Measurements from ENCODE around the gene ACSS3. TPM values are rescaled to one million over a fixed set of nuclear protein-coding genes. Genes with fewer than 3 reads are reported as not detected.

The ACSS3 gene
- total RNA-seq, 1 donor from 2014 or later, result 14.6 TPM

- Histone ChIP-seq H3K36me3 (ENCODE audit: control insufficient read depth in 3 of 3, insufficient read depth in 3 of 3, low read length in 3 of 3) (peaks cover 0 to 14% (median 0%) of the 10 kb centered on the region in 3 donors), H3K9ac (ENCODE audit: low read depth in 1 of 3, low read length in 3 of 3) (no peak overlapping the region), H3K4me1 (ENCODE audit: control insufficient read depth in 3 of 3, insufficient read depth in 3 of 3, low read length in 3 of 3) (no peaks in the 10 kb centered on the region), H3K27me3 (ENCODE audit: control insufficient read depth in 3 of 3, insufficient read depth in 3 of 3, low read length in 3 of 3) (no peaks in the 10 kb centered on the region), H3K9me3 (ENCODE audit: control insufficient read depth in 3 of 3, low read length in 3 of 3) (no peaks in the 10 kb centered on the region), H3K27ac (ENCODE audit: low read depth, low read length) (no peak overlapping the region), H3K4me3 (ENCODE audit: low read length in 3 of 3) (no peak overlapping the region)
Measured at GRCh38 chr12:81162391-81163136, 84.7 kb downstream of the ACSS3 start.

DNA sequence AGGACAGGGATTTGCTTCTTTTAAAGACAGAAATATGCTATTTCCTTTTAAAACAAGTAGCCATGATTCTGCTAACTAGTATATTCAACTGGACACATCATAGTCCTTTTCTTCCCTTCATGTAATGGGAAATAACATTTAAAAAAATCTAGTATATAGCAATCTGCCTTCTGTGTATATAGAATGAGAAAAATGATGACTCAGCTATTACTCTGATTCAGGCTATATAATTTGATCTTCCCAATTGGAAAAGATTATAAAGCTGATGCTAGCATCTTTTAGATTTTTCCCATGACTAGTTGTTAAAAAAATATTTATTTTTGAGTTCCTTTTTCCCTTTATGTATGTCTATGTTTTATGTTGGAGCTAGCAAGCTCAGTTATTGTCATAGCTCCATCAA is 86.9 kb downstream of the ACSS3 start:
- peaks cover 0 to 8% (median 0%) of the 10 kb centered on the region in 3 donors for H3K36me3 ChIP-seq (ENCODE audit: control insufficient read depth in 3 of 3, insufficient read depth in 3 of 3, low read length in 3 of 3)
- H3K4me1 ChIP-seq (ENCODE audit: control insufficient read depth in 3 of 3, insufficient read depth in 3 of 3, low read length in 3 of 3), result no peaks in the 10 kb centered on the region
- H3K9ac ChIP-seq (ENCODE audit: low read depth in 1 of 3, low read length in 3 of 3), result no peak overlapping the region
- no peak overlapping the region for H3K4me3 ChIP-seq (ENCODE audit: low read length in 3 of 3)
- H3K27ac ChIP-seq (ENCODE audit: low read depth, low read length), result no peak overlapping the region
- H3K9me3 ChIP-seq (ENCODE audit: control insufficient read depth in 3 of 3, low read length in 3 of 3), result no peaks in the 10 kb centered on the region
- H3K27me3 ChIP-seq (ENCODE audit: control insufficient read depth in 3 of 3, insufficient read depth in 3 of 3, low read length in 3 of 3), result no peaks in the 10 kb centered on the region

GRCh38 chr12:81166790-81167189 is 88.9 kb downstream of the ACSS3 start:
- Histone ChIP-seq H3K36me3 (ENCODE audit: control insufficient read depth in 3 of 3, insufficient read depth in 3 of 3, low read length in 3 of 3) (peaks cover 0 to 6% (median 0%) of the 10 kb centered on the region in 3 donors), H3K27ac (ENCODE audit: low read depth, low read length) (no peak overlapping the region), H3K4me1 (ENCODE audit: control insufficient read depth in 3 of 3, insufficient read depth in 3 of 3, low read length in 3 of 3) (no peaks in the 10 kb centered on the region), H3K9ac (ENCODE audit: low read depth in 1 of 3, low read length in 3 of 3) (no peak overlapping the region), H3K9me3 (ENCODE audit: control insufficient read depth in 3 of 3, low read length in 3 of 3) (no peaks in the 10 kb centered on the region), H3K4me3 (ENCODE audit: low read length in 3 of 3) (no peak overlapping the region), H3K27me3 (ENCODE audit: control insufficient read depth in 3 of 3, insufficient read depth in 3 of 3, low read length in 3 of 3) (no peaks in the 10 kb centered on the region)

DNA sequence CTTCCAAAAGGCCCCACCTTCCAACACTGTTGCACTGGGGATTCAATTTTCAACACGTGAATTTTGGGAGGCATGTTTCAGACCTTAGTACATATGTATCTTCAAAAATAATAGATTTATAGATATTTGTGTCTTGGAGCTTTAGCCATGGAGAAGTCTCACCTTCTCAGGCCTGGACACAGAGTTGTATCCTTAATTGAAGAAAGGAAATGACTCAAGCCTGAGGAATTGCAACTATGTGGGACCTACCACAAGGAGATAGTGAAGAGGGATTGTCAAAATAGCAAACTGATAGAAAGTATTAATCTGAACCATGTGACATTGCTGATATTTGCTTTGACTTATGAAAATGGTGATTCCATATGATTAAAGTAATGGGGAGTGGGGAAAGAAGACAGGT is 89.8 kb downstream of the ACSS3 start:
- Histone ChIP-seq H3K27me3 (ENCODE audit: control insufficient read depth in 3 of 3, insufficient read depth in 3 of 3, low read length in 3 of 3) (no peaks in the 10 kb centered on the region), H3K4me3 (ENCODE audit: low read length in 3 of 3) (no peak overlapping the region), H3K36me3 (ENCODE audit: control insufficient read depth in 3 of 3, insufficient read depth in 3 of 3, low read length in 3 of 3) (no peaks in the 10 kb centered on the region), H3K9me3 (ENCODE audit: control insufficient read depth in 3 of 3, low read length in 3 of 3) (no peaks in the 10 kb centered on the region), H3K4me1 (ENCODE audit: control insufficient read depth in 3 of 3, insufficient read depth in 3 of 3, low read length in 3 of 3) (no peaks in the 10 kb centered on the region), H3K27ac (ENCODE audit: low read depth, low read length) (no peak overlapping the region), H3K9ac (ENCODE audit: low read depth in 1 of 3, low read length in 3 of 3) (no peak overlapping the region)

DNA sequence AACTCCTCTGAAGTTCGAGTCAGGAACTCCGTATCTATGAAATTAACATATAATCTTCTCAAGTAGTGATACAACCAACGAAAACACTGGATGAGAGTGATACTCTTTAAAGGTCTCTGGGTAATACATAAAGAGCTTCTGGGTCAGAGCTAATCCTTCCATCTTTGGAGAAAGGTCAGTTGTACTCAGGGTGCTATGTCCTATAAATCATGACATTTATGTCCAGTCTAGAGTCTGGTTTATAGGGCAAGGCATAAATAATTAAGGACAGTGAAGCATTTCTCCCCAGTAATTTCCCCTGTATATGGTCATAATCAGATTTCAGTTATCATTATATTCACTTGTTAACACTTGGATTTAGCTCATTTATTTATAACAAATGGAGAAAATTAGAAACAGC is 90.6 kb downstream of the ACSS3 start:
- Histone ChIP-seq H3K4me1 (ENCODE audit: control insufficient read depth in 3 of 3, insufficient read depth in 3 of 3, low read length in 3 of 3) (no peaks in the 10 kb centered on the region), H3K9me3 (ENCODE audit: control insufficient read depth in 3 of 3, low read length in 3 of 3) (no peaks in the 10 kb centered on the region), H3K4me3 (ENCODE audit: low read length in 3 of 3) (no peak overlapping the region), H3K27ac (ENCODE audit: low read depth, low read length) (no peak overlapping the region), H3K9ac (ENCODE audit: low read depth in 1 of 3, low read length in 3 of 3) (no peak overlapping the region), H3K36me3 (ENCODE audit: control insufficient read depth in 3 of 3, insufficient read depth in 3 of 3, low read length in 3 of 3) (no peaks in the 10 kb centered on the region), H3K27me3 (ENCODE audit: control insufficient read depth in 3 of 3, insufficient read depth in 3 of 3, low read length in 3 of 3) (no peaks in the 10 kb centered on the region)

- no peaks in the 10 kb centered on the region for H3K9me3 ChIP-seq (ENCODE audit: control insufficient read depth in 3 of 3, low read length in 3 of 3)
- no peaks in the 10 kb centered on the region for H3K27me3 ChIP-seq (ENCODE audit: control insufficient read depth in 3 of 3, insufficient read depth in 3 of 3, low read length in 3 of 3)
- no peak overlapping the region for H3K4me3 ChIP-seq (ENCODE audit: low read length in 3 of 3)
- H3K27ac ChIP-seq (ENCODE audit: low read depth, low read length), result no peak overlapping the region
- peaks cover 0 to 4% (median 0%) of the 10 kb centered on the region in 3 donors for H3K36me3 ChIP-seq (ENCODE audit: control insufficient read depth in 3 of 3, insufficient read depth in 3 of 3, low read length in 3 of 3)
- H3K9ac ChIP-seq (ENCODE audit: low read depth in 1 of 3, low read length in 3 of 3), result no peak overlapping the region
- H3K4me1 ChIP-seq (ENCODE audit: control insufficient read depth in 3 of 3, insufficient read depth in 3 of 3, low read length in 3 of 3), result no peaks in the 10 kb centered on the region
Measured at GRCh38 chr12:81170072-81170471, 92.2 kb downstream of the ACSS3 start.

- H3K36me3 ChIP-seq (ENCODE audit: control insufficient read depth in 3 of 3, insufficient read depth in 3 of 3, low read length in 3 of 3), result peaks cover 4 to 6% (median 5%) of the 10 kb centered on the region in 3 donors
- H3K27me3 ChIP-seq (ENCODE audit: control insufficient read depth in 3 of 3, insufficient read depth in 3 of 3, low read length in 3 of 3), result no peaks in the 10 kb centered on the region
- no peak overlapping the region for H3K27ac ChIP-seq (ENCODE audit: low read depth, low read length)
- no peaks in the 10 kb centered on the region for H3K9me3 ChIP-seq (ENCODE audit: control insufficient read depth in 3 of 3, low read length in 3 of 3)
- no peak overlapping the region for H3K4me3 ChIP-seq (ENCODE audit: low read length in 3 of 3)
- H3K9ac ChIP-seq (ENCODE audit: low read depth in 1 of 3, low read length in 3 of 3), result no peak overlapping the region
- no peaks in the 10 kb centered on the region for H3K4me1 ChIP-seq (ENCODE audit: control insufficient read depth in 3 of 3, insufficient read depth in 3 of 3, low read length in 3 of 3)
Measured at GRCh38 chr12:81172851-81173250, 95.0 kb downstream of the ACSS3 start.

- H3K9me3 ChIP-seq (ENCODE audit: control insufficient read depth in 3 of 3, low read length in 3 of 3), result no peaks in the 10 kb centered on the region
Measured at GRCh38 chr12:81174664-81175063, 96.8 kb downstream of the ACSS3 start.

GRCh38 chr12:81176796-81177195 is 98.9 kb downstream of the ACSS3 start:
- no peaks in the 10 kb centered on the region for H3K27me3 ChIP-seq (ENCODE audit: control insufficient read depth in 3 of 3, insufficient read depth in 3 of 3, low read length in 3 of 3)
- H3K4me3 ChIP-seq (ENCODE audit: low read length in 3 of 3), result no peak overlapping the region
- no peaks in the 10 kb centered on the region for H3K9me3 ChIP-seq (ENCODE audit: control insufficient read depth in 3 of 3, low read length in 3 of 3)
- peaks cover 6 to 21% (median 15%) of the 10 kb centered on the region in 3 donors for H3K36me3 ChIP-seq (ENCODE audit: control insufficient read depth in 3 of 3, insufficient read depth in 3 of 3, low read length in 3 of 3)
- no peak overlapping the region for H3K27ac ChIP-seq (ENCODE audit: low read depth, low read length)
- no peak overlapping the region for H3K9ac ChIP-seq (ENCODE audit: low read depth in 1 of 3, low read length in 3 of 3)
- H3K4me1 ChIP-seq (ENCODE audit: control insufficient read depth in 3 of 3, insufficient read depth in 3 of 3, low read length in 3 of 3), result no peaks in the 10 kb centered on the region

More at GRCh38 chr12:81174664-81175063, 96.8 kb downstream of the ACSS3 start:
- peaks cover 6% of the 10 kb centered on the region in 3 donors for H3K36me3 ChIP-seq (ENCODE audit: control insufficient read depth in 3 of 3, insufficient read depth in 3 of 3, low read length in 3 of 3)
- no peak overlapping the region for H3K9ac ChIP-seq (ENCODE audit: low read depth in 1 of 3, low read length in 3 of 3)
- no peak overlapping the region for H3K4me3 ChIP-seq (ENCODE audit: low read length in 3 of 3)
- no peak overlapping the region for H3K27ac ChIP-seq (ENCODE audit: low read depth, low read length)
- no peaks in the 10 kb centered on the region for H3K27me3 ChIP-seq (ENCODE audit: control insufficient read depth in 3 of 3, insufficient read depth in 3 of 3, low read length in 3 of 3)
- H3K4me1 ChIP-seq (ENCODE audit: control insufficient read depth in 3 of 3, insufficient read depth in 3 of 3, low read length in 3 of 3), result no peaks in the 10 kb centered on the region

DNA sequence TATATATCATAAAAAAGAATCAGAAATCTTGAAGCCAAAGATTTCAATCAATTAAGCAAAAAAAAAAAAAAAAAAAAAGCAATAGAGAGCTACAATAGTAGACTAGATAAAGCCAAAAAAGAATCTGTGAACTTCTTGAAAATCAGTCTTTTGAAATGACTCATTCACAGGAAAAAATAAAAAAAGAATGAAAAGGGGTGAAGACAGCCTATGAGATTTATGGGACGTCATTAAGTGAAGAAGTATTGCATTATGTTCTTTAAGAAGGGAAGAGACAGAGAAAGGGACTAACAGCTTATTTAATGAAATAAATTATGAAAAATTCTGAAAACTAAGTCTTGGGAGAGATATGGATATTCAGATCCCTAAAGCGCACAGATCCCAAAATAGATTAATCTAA is 103.8 kb downstream of the ACSS3 start:
- Histone ChIP-seq H3K4me1 (ENCODE audit: control insufficient read depth in 3 of 3, insufficient read depth in 3 of 3, low read length in 3 of 3) (no peaks in the 10 kb centered on the region), H3K27me3 (ENCODE audit: control insufficient read depth in 3 of 3, insufficient read depth in 3 of 3, low read length in 3 of 3) (no peaks in the 10 kb centered on the region), H3K27ac (ENCODE audit: low read depth, low read length) (no peak overlapping the region), H3K9ac (ENCODE audit: low read depth in 1 of 3, low read length in 3 of 3) (no peak overlapping the region), H3K4me3 (ENCODE audit: low read length in 3 of 3) (no peak overlapping the region), H3K36me3 (ENCODE audit: control insufficient read depth in 3 of 3, insufficient read depth in 3 of 3, low read length in 3 of 3) (peaks cover 3 to 30% (median 13%) of the 10 kb centered on the region in 3 donors), H3K9me3 (ENCODE audit: control insufficient read depth in 3 of 3, low read length in 3 of 3) (no peaks in the 10 kb centered on the region)
